Ovary (tissue), 9 donors: ENCODE measurements around the gene GAS2L1. TPM values are rescaled to one million over a fixed set of nuclear protein-coding genes. Genes with fewer than 3 reads are reported as not detected.

Source experiments
- DNase-seq, 5 donors: peaks; one replicate each; pipeline ENCODE4 v3.0.0-alpha.2; 2019 to 2020
- H3K27ac ChIP-seq, 2 donors: fragments of 200-600 bp; one replicate each; pipeline versions ENCODE4 v1.5.1 to v1.8.0; 2019 to 2022
- H3K27me3 ChIP-seq: fragments of 200-600 bp; one replicate; pipeline ENCODE4 v1.8.0; 2022
- H3K36me3 ChIP-seq: fragments of 200-600 bp; sonication (generic); one replicate; pipeline ENCODE4 v1.5.1; 2019
- H3K4me1 ChIP-seq: one replicate; pipeline ENCODE4 v1.8.1; 2013; ENCODE audit warnings: mild to moderate bottlenecking, moderate library complexity; ENCODE audit not compliant: insufficient read depth
- H3K4me3 ChIP-seq: fragments of 200-600 bp; sonication (generic); one replicate; pipeline ENCODE4 v1.5.1; 2017
- H3K9me3 ChIP-seq, 2 donors: fragments of 200-600 bp in 1 of 2; sonication (generic) in 1 of 2; one replicate each; pipeline versions ENCODE4 v1.5.1 to v1.8.1; 2013 to 2019; ENCODE audit warnings: mild to moderate bottlenecking in 1 of 2, moderate library complexity in 1 of 2
- EP300 ChIP-seq: sonication (generic); formaldehyde crosslinking; IDR thresholded peaks from one replicate; pipeline ENCODE4 v1.6.1; 2017; ENCODE audit warnings: antibody characterized with exemption
- POLR2A ChIP-seq: fragments of 450-650 bp; IDR thresholded peaks from one replicate; pipeline ENCODE4 v1.6.1; 2017; ENCODE audit warnings: antibody characterized with exemption, mild to moderate bottlenecking, moderate library complexity
- WGBS, 3 donors: extraction: QIAGEN DNeasy Blood & Tissue Kit in 1 of 3; methylation state at CpG; one replicate each; pipeline versions ENCODE4 v1.1.5 to v1.1.7; 2013 to 2017; 5-methylcytosine and 5-hydroxymethylcytosine counted together
- intact Hi-C, 4 donors: fragments of 100-400 bp; cut with DNase I; formaldehyde crosslinking; loops; one replicate each; pipeline versions ENCODE4 v1.11.0 to v1.15.1; 2022 to 2023
- polyA plus RNA-seq, 2 donors: library from polyadenylated mRNA; stranded (reverse); fragments of 200-250 nt in 1 of 2; fragments of 350-450 nt in 1 of 2; fragmentation: Illumina TruSeq in 1 of 2; extraction: RNeasy Lipid Tissue Mini Kit (QIAGEN cat#74804) in 1 of 2; gene quantifications; one replicate each; pipeline ENCODE4 v1.2.3, GENCODE V29; 2013 to 2014
- total RNA-seq, 7 donors: library from RNA; depleted of rRNA in 2 of 7; stranded (reverse); fragments of >200 nt in 2 of 7; fragmentation: NEBNext Ultra II Directional in 3 of 7; extraction: Animal tissue kit (Norgen Biotek cat#: 25700) in 3 of 7; gene quantifications; one replicate each; pipeline versions ENCODE4 v1.1.0 to v1.2.4, GENCODE V29; 2016 to 2023
- TF ChIP-seq, protein P1 (sequence below), 3 donors: fragments of 450-650 bp in 2 of 3; fragments of 200-600 bp in 1 of 3; IDR thresholded peaks; one replicate each; pipeline versions ENCODE4 v1.5.1 to v1.8.0; 2016 to 2022; ENCODE audit warnings: antibody characterized with exemption in 3 of 3, mild to moderate bottlenecking in 1 of 3
- donor health status: DM: no; HTN: no; CAD: no; lungs with moderate emphysema.
- donor health status: DM: no; HTN: no; CAD: no.
- donor health status: Bipolar disorder and iron deficiency.
- donor health status: DM: yes; HTN: yes; CAD: no.
- donor health status: DM: no; HTN: no; CAD: no.
- donor health status: DM: yes; HTN: yes; CAD: no.

GAS2L1 gene
- total and polyA plus RNA-seq, 9 donors, result 2.1 to 21.0 (median 9.8) TPM

DNA sequence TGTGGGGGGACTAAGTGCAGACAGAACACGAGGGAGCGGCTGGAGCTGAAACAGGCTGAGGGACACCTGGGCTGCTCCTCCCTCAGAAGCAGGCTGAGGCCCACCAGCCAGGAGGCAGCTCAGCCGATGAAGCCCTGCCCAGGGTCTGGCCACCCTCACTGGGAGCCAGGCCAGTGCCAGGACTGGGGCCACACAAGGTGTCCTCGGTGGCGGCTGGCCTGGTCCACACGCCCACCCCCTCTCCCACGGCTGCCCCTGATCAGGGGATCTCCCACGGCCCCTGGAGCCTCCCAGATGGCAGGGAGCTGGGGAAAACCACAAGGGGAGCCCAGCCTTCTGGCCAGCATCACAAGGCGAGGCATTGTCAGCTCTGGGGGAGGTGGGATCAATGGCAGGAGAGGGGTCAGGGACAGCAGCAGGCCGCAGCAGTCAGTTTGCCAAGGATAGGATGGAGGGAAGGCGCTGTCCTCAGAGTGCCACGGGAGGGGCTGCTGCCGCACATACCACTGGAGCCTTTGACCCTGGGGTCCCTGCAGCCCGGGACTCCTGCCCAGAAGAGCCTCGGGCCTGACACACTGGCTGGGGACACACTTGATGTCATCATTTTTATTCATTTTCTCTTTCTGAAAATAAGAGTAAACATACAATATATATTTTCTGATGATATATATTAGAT lies 20.8 kb downstream of the GAS2L1 start:
- Histone ChIP-seq H3K27ac (no peak overlapping the region), H3K36me3 (no peaks in the 10 kb centered on the region), H3K4me3 (no peak overlapping the region), H3K27me3 (no peaks in the 10 kb centered on the region), H3K9me3 (no peaks in the 10 kb centered on the region), H3K4me1 (no peaks in the 10 kb centered on the region)
- TF ChIP-seq, protein P1, sequence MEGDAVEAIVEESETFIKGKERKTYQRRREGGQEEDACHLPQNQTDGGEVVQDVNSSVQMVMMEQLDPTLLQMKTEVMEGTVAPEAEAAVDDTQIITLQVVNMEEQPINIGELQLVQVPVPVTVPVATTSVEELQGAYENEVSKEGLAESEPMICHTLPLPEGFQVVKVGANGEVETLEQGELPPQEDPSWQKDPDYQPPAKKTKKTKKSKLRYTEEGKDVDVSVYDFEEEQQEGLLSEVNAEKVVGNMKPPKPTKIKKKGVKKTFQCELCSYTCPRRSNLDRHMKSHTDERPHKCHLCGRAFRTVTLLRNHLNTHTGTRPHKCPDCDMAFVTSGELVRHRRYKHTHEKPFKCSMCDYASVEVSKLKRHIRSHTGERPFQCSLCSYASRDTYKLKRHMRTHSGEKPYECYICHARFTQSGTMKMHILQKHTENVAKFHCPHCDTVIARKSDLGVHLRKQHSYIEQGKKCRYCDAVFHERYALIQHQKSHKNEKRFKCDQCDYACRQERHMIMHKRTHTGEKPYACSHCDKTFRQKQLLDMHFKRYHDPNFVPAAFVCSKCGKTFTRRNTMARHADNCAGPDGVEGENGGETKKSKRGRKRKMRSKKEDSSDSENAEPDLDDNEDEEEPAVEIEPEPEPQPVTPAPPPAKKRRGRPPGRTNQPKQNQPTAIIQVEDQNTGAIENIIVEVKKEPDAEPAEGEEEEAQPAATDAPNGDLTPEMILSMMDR (IDR thresholded peaks at IDR 0.05), result no peak
- no peak for DNase-seq
- WGBS, 3 donors, result 58 to 72% (median 69%) methylated on average over 15 of the region's 15 CpGs
- intact Hi-C loops, result no loop called here

DNA sequence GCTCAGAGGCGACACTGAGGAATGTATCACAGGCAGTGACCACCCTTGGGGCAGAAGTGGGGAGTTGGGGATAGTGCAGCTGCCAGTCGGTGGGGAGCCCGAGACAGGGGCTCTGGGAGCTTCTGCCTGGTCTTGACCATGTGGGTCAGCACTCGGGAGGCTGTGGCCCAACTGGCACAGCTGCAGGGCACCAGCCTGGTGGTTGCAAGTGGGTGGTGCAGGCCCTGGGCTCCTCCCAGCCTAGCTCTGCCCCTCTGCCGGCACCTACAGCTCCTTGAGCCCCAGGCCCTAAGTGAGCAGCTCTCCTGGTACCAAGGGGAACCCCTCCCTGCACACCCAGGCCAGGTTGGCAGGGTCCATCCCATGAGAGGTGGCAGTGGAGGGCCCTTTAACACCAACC lies 21.6 kb downstream of the GAS2L1 start:
- H3K27me3 ChIP-seq, result no peaks in the 10 kb centered on the region
- no peaks in the 10 kb centered on the region for H3K36me3 ChIP-seq
- DNase-seq, result no peak
- H3K27ac ChIP-seq, result no peak overlapping the region
- TF ChIP-seq POLR2A, result no peak
- TF ChIP-seq EP300, result no peak
- TF ChIP-seq, protein P1 (IDR thresholded peaks at IDR 0.05), result no peak
- WGBS, 3 donors, result 80 to 97% (median 88%) methylated on average over 4 to 5 of the region's 5 CpGs
- no peaks in the 10 kb centered on the region for H3K4me1 ChIP-seq
- intact Hi-C loops, result no loop called here
- no peak overlapping the region for H3K4me3 ChIP-seq
- H3K9me3 ChIP-seq, result no peaks in the 10 kb centered on the region

DNA sequence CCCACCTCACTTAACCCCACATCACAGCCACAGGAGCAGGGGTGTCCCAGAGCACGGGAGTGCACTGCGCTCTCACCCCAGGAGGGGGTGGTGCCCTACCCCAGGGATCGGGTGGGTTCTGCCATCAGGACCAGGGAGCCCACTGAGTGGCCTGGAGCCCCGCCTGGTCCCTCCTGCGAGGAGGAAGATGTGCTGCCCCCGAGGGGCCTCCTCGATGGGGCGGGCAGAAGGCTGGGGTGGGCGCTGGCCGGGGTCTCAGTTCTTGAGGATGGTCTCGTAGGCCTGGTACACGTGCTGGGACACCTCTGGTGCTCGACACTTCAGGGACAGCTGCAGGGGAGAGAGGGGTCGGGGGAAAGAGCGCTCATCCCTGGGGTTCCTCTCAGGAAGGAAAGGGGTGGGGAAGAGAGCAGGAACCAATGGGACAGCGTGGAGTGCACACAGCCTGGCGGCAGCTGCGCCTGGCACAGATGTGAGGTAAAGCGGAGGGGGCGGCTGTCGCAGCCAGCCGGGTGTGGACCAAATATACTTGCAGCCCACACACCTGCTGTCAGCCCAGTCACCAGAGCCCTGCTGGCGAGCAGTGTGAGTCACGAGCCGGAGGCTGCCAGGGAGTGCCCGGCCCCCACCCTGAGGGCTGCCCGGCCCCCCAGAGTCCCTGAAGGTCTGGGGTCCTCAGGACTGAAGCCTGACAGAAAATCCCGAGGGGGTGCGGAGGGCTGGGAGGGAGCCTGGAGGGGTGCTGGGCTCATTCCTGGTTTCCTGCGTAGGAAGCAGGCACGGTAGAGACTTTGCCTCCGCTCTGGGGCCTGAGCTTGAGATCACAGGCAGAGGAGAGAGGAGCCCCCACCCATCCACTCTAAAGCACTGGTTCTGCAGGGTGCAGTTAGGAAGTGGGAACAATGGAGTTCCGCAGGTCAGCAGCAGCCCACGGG lies 22.4 kb downstream of the GAS2L1 start:
- WGBS, 3 donors, result 87 to 88% (median 88%) methylated on average over 34 of the region's 34 CpGs
- no peak for DNase-seq
- Histone ChIP-seq H3K9me3 (no peaks in the 10 kb centered on the region), H3K27ac (no peak overlapping the region), H3K36me3 (no peaks in the 10 kb centered on the region), H3K4me1 (no peaks in the 10 kb centered on the region), H3K4me3 (no peak overlapping the region), H3K27me3 (no peaks in the 10 kb centered on the region)
- TF ChIP-seq, protein P1 (IDR thresholded peaks at IDR 0.05), result no peak
- TF ChIP-seq EP300 (no peak), POLR2A (no peak)
- intact Hi-C loops, result no loop called here

DNA sequence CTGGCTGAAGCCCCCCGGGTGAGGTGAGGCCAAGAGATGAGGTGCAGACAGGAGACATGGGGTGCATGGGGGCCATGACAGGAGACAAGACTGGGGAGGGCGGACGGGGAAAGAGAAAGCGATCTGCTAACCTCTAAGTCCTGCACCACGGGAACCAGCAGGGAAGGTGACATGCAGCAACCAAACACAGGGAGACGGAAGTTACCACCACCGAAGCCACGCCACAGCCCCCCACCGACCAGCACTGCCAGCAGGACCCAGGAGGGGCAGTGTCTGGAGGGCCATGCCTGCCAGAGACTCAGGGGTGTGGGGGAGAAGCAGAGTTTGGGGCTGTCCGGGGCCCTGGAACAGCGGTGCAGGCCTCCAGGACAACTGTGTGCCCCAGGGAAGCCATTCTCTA lies 23.1 kb downstream of the GAS2L1 start:
- Histone ChIP-seq H3K9me3 (no peaks in the 10 kb centered on the region), H3K36me3 (no peaks in the 10 kb centered on the region), H3K4me3 (no peak overlapping the region), H3K27me3 (no peaks in the 10 kb centered on the region), H3K27ac (no peak overlapping the region), H3K4me1 (no peaks in the 10 kb centered on the region)
- intact Hi-C loops, result no loop called here
- no peak for DNase-seq
- TF ChIP-seq, protein P1 (IDR thresholded peaks at IDR 0.05), result no peak
- TF ChIP-seq POLR2A (no peak), EP300 (no peak)
- 87 to 91% (median 89%) methylated on average over 11 of the region's 11 CpGs for WGBS, 3 donors
